Glomerular endothelial cell (primary cell): ENCODE results near the gene GALR2. TPM values are rescaled to one million over a fixed set of nuclear protein-coding genes. Genes with fewer than 3 reads are reported as not detected.
"Not testable (repeated sequence)": the region's sequence is repeated elsewhere in the genome, so short reads cannot be mapped to it uniquely, and the experiment has no call there.

Source experiments
- DNase-seq: peaks from one replicate; pipeline ENCODE4 v3.0.0-alpha.2; 2011; ENCODE audit warnings: low read depth, low spot score; ENCODE audit errors: extremely low read depth
- total RNA-seq: library from RNA; depleted of rRNA; stranded (reverse); fragments of >200 nt; gene quantifications from 2 replicates; pipeline ENCODE4 v1.2.3, GENCODE V29; 2015

Gene GALR2
- total RNA-seq, 1 donor from 2014 or later = not detected

GRCh38 chr17:76049836-76050537 is 24.6 kb upstream of the GALR2 start:
- no peak for DNase-seq

GRCh38 chr17:76050538-76051467 is 23.8 kb upstream of the GALR2 start:
- no peak for DNase-seq

- DNase-seq = no peak
These were observed 23.0 kb upstream of the GALR2 start for GRCh38 chr17:76051561-76051960.

- DNase-seq = no peak
These were observed 21.1 kb upstream of the GALR2 start for GRCh38 chr17:76053246-76054111.

GRCh38 chr17:76054112-76054476 is 20.5 kb upstream of the GALR2 start:
- DNase-seq = no peak

DNA sequence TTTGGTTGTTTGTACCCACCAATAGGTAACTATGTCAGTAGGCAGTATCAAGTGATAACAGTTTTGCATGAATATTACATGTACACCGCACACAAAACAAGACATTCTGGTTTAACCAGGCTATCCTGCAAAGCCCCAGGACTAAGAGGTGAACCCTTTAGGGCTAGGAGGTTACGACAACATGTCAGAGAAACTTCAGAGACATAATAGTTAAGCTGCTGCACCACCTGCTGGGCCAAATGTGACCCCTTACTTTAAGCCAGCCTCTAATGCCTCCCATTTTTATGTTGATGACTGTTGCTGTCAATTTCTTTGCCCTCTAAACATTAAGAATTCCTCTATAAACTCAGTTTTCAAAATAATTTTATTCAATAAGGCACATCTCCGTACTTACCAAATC is 17.7 kb upstream of the GALR2 start:
- no peak for DNase-seq

- not testable (repeated sequence) for DNase-seq
These were observed 16.3 kb upstream of the GALR2 start for GRCh38 chr17:76058264-76058663.

DNA sequence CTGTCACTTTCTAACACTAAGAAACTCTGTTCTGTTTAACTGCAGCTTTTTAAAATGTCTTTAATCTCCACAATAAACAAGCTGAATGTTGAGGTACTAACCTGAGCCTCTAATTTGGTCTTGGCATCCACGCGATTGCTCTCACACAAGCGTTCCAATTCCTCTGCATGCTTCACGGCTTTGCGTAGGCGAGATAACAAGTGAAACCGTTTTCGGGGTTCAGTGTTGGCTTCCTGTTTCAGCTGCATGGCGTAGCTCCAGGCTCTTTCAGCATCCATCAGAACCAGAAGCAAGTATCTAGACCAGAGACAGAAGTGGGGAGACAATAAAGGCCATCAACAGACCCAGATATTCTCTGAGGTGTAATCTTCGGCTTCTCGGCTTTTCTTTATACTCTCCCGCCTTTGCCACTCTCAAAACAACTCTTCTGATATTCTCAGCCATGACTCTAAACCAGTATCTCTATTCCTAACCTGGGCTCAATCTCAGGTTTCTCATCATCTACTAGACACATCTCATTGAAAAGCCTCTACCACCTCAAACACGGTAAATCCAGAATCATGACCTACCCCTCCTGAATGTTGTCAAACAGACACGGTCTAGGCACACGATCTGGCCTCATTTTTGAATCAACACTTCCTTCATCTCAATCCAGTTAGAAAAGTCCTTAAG is 10.6 kb upstream of the GALR2 start:
- DNase-seq = no peak

DNA sequence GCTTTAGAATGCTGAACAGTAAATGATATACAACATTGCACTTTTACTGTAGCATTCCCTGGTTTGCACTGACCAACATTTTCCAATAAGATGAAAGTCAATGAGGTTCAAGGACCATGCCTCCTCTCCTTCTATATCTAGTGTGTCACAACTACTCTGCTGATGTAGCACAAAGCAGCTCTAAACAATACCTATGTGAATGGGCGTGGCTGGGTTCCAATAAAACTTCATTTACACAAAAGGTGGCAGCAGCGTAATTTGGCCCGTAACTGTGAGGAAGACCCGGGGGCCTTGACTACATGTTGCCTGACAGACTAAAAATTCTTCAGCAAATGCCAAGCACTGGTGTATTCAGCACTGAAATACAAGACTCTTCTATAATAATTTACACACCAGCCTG is 8.8 kb upstream of the GALR2 start:
- DNase-seq = no peak

GRCh38 chr17:76071531-76072147 is 2.9 kb upstream of the GALR2 start:
- DNase-seq = no peak

GRCh38 chr17:76072148-76072858 is 2.3 kb upstream of the GALR2 start, which contains the start of gene SRP68:
SRP68 (minus strand) TSS chr17:76072517; CDS start chr17:76072491, 26 bp downstream.
- DNase-seq = no peak

DNA sequence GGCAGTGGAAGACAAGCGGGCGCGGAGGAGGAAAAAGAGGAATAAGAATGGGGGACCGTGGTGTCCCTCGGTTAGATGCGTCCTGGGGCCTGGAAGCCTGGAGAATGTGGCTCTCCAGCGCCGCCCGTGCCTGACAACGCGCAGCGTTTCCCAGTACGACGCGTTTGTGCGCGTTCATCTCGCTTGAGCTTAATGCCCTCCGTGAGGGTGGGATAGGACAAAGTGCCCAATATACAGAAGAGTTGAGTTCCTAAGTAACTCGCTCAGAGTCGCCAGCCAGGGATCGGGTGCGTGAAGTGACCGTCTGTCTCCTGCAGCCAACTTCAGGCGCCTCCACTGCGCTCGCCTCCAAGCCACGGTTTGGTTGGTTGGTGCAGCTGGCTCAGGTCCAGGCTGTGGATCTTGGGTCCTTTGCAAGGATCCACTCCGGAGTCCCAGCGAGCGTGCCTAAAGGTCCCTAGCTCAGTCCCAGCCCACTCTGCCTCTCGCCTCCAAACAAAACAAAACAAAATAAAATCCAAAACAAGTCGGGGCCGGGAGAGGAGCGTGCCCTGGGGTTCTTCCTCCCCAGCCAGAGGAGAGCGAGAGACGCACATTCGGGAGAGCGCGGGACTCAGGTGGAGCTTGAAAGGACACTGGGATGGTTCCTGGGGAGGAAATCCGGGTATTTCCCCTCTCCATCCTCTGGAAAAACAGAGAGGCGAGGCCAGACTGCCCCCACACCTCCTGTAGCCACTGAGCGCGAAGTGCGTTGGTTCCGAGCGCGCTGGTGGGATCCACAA is 974 bp downstream of the GALR2 start:
- no peak for DNase-seq

DNA sequence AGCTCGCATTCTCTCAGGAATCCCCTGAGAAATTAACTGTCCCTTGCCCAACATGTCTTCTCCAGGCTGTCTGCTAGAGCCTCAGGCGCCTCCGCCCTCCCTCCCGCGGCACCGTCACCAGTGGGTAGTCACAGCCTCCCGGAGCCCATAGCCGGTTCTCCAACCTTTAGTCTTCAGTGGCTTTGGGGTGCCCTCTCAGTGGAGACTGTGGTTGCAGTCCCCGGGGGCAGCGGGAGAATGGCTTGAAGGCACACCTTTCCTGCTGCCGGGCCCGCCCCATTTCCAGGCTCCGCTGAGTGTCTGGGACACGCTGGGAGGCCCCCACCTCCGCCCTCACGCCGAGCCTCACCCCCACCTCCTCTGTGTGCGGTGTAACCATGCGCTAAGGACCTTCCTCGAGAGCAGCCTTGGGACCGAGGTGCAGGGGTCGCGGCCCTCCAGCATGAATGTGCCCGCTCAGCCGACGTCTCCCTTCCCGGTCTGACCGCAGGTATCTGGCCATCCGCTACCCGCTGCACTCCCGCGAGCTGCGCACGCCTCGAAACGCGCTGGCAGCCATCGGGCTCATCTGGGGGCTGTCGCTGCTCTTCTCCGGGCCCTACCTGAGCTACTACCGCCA is 1.7 kb downstream of the GALR2 start:
- no peak for DNase-seq

DNA sequence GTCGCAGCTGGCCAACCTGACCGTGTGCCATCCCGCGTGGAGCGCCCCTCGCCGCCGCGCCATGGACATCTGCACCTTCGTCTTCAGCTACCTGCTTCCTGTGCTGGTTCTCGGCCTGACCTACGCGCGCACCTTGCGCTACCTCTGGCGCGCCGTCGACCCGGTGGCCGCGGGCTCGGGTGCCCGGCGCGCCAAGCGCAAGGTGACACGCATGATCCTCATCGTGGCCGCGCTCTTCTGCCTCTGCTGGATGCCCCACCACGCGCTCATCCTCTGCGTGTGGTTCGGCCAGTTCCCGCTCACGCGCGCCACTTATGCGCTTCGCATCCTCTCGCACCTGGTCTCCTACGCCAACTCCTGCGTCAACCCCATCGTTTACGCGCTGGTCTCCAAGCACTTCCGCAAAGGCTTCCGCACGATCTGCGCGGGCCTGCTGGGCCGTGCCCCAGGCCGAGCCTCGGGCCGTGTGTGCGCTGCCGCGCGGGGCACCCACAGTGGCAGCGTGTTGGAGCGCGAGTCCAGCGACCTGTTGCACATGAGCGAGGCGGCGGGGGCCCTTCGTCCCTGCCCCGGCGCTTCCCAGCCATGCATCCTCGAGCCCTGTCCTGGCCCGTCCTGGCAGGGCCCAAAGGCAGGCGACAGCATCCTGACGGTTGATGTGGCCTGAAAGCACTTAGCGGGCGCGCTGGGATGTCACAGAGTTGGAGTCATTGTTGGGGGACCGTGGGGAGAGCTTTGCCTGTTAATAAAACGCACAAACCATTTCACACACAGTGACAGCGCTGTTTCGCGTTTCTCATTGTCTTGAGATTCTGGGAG is 2.4 kb downstream of the GALR2 start:
- DNase-seq = no peak

DNA sequence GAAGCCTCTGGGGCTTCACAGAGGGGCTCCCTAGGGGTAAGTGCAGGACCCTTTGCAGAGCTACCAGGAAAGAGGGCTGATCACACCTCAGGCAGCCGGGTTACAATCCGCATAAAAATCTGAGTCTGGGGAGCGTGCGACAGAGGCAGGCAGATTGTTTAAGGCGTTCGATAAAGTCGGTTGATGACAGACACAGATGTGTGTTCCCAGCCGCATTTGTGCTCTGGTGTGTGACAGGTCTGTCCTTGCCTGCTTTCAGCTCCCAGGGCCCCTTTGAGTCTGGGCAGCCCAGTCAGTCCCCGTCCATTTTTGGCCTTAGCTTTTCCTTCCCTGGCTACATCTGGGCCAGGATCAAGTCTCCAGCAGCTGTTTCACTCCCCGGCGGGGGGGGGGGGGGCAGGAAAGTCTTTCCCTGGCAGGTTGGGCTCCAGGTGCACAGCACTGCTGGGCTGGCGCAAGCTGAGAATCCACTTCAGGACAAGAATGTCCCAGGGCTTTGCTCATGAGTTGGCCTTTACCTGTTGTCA is 3.1 kb downstream of the GALR2 start:
- no peak for DNase-seq

DNA sequence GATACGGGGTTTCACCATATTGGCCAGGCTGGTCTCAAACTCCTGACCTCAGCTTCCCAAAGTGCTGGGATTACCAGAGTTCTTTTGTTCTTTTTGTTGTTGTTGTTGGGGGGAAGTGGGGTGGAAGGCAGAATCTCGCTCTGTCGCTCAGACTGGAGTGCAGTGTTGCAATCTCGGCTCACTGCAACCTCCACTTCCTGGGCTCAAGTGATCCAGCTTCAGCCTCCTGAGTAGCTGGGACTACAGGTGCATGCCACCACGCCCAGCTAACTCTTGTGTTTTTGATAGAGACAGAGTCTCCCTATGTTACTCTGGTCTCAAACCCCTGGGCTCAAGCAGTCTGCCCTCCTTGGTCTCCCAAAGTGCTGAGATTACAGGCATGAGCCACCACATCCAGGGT is 3.8 kb downstream of the GALR2 start:
- not testable (repeated sequence) for DNase-seq
